Suppressor macrophage treated with lipopolysaccharide for 4 hours (primary cell): ENCODE results near the gene TAGAP.
"Not testable (repeated sequence)": the region's sequence is repeated elsewhere in the genome, so short reads cannot be mapped to it uniquely, and the experiment has no call there.

Source experiments
- DNase-seq: peaks from one replicate; pipeline ENCODE4 v3.0.0-alpha.2; 2020

TAGAP gene

GRCh38 chr6:159043251-159043650 lies 1.5 kb downstream of the TAGAP start:
- peak; percentile 31 for DNase-seq

DNA sequence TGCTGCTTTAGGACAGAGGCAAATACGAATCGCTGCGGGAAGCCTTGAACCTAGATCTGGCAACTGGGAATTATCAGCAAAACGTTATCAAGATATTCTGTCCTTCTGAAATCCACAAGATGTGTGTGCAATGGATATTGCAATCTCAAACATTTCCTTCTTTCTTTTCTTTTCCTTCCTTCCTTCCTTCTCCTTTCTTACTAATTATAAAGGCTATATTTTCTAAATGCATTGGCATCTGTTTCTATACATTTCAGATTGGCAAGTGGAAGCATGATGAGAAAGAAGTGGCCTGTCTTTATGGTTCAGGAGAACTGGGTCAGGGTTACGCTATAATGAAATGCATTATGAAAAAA lies 2.0 kb downstream of the TAGAP start:
- DNase-seq = no peak

- DNase-seq = peak; percentile 85
These were observed 2.6 kb downstream of the TAGAP start for GRCh38 chr6:159042003-159042825.

GRCh38 chr6:159041181-159041580 lies 3.6 kb downstream of the TAGAP start:
- DNase-seq = no peak

GRCh38 chr6:159039885-159040258 lies 4.9 kb downstream of the TAGAP start:
- peak; percentile 41 for DNase-seq

GRCh38 chr6:159038914-159039884 lies 5.6 kb downstream of the TAGAP start:
- peak; percentile 93 for DNase-seq

DNA sequence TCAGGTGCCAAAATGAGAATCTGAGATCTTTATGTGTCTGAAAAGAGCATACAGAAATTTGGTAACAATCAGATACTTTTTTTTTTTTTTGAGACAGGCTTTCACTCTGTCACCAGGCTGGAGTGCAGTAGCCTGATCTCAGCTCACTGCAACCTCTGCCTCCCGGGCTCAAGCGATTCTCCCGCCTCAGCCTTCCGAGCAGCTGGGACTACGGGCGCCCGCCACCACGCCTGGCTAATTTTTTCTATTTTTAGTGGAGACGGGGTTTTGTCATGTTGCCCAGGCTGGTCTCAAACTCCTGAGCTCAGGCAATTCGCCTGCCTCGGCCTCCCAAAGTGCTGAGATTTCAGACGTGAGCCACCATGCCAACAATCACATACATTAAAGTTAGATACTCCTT lies 6.5 kb downstream of the TAGAP start:
- DNase-seq = not testable (repeated sequence)

GRCh38 chr6:159037756-159038290 lies 7.0 kb downstream of the TAGAP start:
- no peak for DNase-seq

DNA sequence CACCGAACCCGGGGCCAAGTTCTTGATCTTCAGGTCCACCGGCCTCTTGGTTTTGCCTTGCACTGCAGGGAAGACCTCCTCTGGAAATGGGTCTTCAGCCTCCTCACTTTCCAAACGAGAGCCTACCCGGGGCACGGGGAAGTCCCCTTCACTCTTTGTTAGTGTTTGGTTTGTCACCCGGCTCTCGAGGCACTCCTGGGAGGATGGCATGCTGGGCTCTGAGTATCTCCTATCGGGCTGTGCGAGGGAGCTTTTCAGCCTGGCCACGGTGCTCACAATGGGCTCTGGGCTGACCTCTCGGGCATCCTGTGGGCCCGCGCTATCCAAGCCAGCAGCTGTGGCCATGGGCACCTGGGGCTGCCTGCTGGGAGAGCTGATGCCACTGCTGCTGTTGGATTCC lies 8.1 kb downstream of the TAGAP start:
- no peak for DNase-seq

GRCh38 chr6:159035891-159036290 lies 8.9 kb downstream of the TAGAP start:
- DNase-seq = no peak

- DNase-seq = peak; percentile 52
These were observed 11.4 kb downstream of the TAGAP start for GRCh38 chr6:159033160-159034049.

DNA sequence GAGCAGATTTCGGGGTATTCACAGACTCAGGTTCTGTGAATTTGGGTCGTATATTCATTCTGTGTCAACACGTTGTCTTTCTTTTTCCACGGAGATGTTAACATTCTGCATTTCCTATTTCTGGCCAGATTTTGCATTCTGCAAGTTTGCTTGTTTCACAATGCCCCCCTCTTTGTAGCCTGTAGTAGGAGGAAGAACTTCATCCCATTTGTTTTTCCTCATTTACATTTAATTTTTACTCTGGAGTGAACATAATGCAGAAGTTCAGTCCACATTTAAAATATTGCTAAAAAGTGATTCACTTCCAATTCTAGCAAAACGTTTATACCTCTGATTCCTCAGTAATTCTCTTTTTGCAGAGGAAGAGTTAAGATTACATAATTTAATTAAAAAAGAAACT lies 12.9 kb downstream of the TAGAP start:
- no peak for DNase-seq

GRCh38 chr6:159030168-159030567 lies 14.6 kb downstream of the TAGAP start:
- no peak for DNase-seq

DNA sequence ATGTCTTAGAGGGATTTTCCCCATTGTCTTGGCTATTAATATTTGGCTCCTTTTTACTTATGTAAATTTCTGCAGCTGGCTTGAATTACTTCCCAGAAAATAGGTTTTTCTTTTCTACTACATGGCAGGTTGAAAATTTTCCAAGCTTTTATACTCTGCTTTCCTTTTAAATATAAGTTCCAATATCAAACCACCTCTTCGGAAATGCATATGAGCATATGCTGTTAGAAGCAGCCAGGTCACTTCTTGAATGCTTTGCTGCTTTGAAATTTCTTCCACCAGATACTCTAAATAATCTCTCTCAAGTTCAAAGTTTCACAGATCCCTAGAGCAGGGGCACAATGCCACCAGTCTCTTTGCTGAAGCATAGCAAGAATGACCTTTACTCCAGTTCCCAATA lies 19.6 kb downstream of the TAGAP start:
- DNase-seq = not testable (repeated sequence)

DNA sequence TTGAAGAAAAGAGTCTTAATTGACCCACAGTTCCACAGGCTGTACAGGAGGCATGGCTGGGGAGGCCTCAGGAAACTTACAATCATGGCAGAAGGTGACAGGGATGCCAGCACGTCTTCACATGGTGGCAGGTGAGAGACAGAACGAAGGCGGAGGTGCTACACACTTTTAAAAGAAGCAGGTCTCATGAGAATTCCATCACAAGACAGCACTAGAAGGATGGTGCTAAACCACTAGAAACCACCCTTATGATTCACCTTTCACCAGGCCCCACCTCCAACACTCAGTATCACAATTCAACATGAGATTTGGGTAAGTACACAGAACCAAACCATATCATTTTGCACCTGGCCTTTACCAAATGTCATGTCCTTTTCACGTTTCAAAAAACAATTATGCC lies 20.9 kb downstream of the TAGAP start:
- no peak for DNase-seq

DNA sequence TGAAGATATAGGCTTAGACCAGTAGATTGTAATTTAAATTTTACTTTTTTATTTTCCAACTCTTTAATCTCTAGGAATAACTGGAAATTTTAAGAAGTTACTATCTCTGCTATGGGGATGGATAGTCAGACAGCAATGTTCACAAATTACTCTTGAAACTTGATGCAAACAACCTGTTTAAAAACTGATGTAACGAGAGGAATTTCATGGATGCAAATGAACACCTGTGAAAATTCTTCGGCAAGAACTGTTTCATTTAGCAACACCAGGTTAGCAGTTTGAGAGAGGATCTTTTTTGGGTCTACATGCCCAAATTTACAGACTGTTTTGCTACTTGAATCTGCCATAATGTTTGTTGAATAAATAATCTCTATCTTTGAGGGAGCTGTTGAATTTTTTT lies 24.8 kb downstream of the TAGAP start:
- DNase-seq = no peak

DNA sequence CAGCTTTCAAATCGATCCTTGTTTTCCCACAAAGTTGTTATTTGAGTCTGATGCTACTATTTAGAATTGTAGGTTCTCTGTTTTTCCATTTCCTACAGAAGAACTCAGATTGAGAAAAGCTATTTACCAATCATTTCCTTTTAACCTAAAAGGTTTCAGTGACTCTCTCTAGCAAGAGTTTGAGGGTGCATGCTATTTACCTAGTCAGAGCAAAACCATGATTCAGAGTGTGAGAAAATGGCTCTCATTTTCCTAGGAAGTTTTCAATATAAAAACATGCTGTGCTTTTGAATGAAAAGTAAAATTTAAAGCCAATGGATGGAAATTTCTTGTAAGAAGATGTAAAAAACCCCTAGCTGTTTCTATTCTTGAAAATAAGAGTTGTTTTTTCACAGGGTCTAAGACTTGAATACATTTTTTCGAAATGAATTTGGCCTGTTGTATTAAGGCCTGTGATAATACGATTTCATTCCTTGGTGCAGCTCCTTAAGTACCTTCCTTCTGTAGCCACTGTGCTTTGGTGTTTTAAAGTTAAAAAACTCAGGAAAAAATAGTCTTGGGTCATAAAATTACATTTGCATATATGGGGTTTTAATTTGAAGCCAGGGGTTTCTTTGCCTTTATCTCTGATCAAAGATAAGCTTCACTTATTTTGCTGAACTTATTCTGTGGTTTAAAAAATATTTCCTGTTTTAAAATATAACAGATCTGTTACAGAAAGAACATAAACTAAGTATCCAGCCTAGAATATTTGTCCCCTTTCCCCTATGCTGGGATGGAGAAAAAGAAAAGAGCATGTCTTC lies 26.8 kb downstream of the TAGAP start:
- no peak for DNase-seq

GRCh38 chr6:159014406-159014805 lies 30.4 kb downstream of the TAGAP start:
- DNase-seq = no peak

DNA sequence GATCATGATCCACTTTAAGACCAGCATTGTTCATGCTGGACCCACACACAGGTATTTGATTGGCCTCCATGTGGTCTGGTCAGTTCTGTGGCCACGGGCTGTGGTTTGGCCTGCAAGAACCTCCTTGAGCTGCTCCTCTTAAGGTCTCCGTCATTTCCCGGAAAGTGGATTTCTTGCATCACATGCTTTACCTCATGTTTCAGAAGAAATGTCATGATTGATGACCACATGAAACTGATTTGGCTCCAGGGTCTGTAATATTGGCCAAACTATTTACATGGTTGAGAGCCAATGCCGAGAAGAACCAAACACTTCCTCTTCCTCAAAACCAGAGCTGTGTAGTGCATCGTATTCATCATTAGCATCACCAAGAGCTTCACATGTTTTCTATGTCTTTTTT lies 31.6 kb downstream of the TAGAP start:
- DNase-seq = peak; percentile 52

DNA sequence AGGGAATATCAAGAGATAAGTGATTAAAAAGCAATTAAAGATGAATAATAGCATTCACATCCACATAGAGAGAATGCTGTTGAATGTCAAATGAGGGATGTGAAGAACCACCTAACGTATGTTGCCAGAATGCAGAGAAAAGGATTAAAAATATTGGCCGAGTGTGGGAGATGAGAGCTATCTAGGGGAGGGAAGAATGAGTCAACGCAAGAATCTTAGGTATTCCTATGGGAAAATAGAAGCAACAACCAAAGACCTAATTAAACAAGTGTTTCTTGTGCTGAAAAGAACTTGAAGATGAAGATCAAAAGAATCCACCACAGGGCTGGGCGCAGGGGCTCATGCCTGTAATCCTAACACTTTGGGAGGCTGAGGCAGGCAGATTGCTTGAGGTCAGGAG lies 32.6 kb downstream of the TAGAP start:
- no peak for DNase-seq

DNA sequence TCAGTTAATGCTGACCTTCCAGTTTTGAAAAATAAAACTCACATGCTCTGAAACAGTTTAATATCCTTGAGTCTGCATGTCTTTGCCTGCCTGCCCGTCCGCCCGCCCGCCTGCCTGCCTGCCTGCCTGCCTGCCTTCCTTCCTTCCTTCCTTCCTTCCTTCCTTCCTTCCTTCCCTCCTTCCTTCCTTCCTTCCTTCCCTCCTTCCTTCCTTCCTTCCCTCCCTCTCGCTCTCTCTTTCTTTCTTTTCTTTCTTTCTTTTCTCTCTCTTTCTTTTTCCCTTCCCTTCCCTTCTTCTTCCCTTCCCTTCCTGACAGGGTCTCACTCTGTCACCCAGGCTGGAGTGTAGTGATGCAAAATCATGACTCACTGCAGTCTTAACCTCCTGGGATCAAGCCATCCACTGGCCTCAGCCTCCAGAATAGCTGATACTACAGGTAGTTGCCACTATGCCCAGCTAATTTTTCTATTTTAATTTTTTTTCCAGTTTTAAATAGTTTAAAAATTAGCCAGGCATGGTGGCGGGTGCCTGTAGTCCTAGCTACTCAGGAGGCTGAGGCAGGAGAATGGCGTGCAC lies 34.7 kb downstream of the TAGAP start:
- DNase-seq = not testable (repeated sequence)
